K562 (cell line): Measurements from ENCODE around the gene DENND2A. TPM values are rescaled to one million over a fixed set of nuclear protein-coding genes. Genes with fewer than 3 reads are reported as not detected.

Experiments
- ATAC-seq: fragments of 200-7000 bp; cut with Tn5 transposase; 3 replicates; pipeline ENCODE4 v1.9.1; 2020; ENCODE audit warnings: moderate library complexity
- BruUV-seq: library from RNA; stranded (reverse); fragments of 400-500 nt; replicated peaks from 2 replicates; lab custom pipeline; 2021; lab: Mats Ljungman, UMichigan
- CTCF ChIA-PET: fragments of 300-600 bp; formaldehyde crosslinking; extraction: SDS; loops from one replicate; lab custom pipeline; 2021; ENCODE audit warnings: low intra/inter-chr PET ratio; lab: Yijun Ruan, JAX
- POLR2A ChIA-PET: fragments of 300-600, 350-650 bp; sonication (Branson Sonifier 250); formaldehyde crosslinking; extraction: SDS; loops from one replicate; lab custom pipeline; 2021; ENCODE audit warnings: antibody characterized with exemption, inconsistent platforms; lab: Yijun Ruan, JAX
- DNase-seq, 4 experiments: peaks; one replicate each; pipeline versions ENCODE4 v3.0.0 to v3.0.0-alpha.2; 2011 to 2018; ENCODE audit warnings: low spot score in 3 of 4, mixed read lengths in 3 of 4; ENCODE audit errors: extremely low read depth in 1 of 4
- FAIRE-seq: peaks from 2 replicates; lab custom pipeline; 2011; peaks lifted over from hg19 to GRCh38; lab: Jason Lieb, UNC
- H2AFZ ChIP-seq: 2 replicates; pipeline ENCODE4 v1.6.0; 2011; ENCODE audit warnings: low read depth, low read length, control low read depth, inconsistent platforms
- H3K27ac ChIP-seq: fragments of 200-600 bp; 3 replicates; pipeline ENCODE4 v1.8.0; 2011; ENCODE audit warnings: low read depth, mild to moderate bottlenecking, control low read depth, inconsistent platforms, low read length, moderate library complexity, mixed read lengths; ENCODE audit errors: extremely low read depth
- H3K27me3 ChIP-seq, 2 experiments: fragments of 300-600 bp in 1 of 2; 2 replicates in 1 of 2; 3 replicates in 1 of 2; pipeline versions ENCODE4 v1.6.0 to v1.8.0; 2011; ENCODE audit warnings: inconsistent platforms in 2 of 2, low read length in 2 of 2, mild to moderate bottlenecking in 1 of 2, mixed read lengths in 1 of 2, moderate library complexity in 1 of 2; ENCODE audit not compliant: control insufficient read depth in 2 of 2, insufficient read depth in 2 of 2
- H3K36me3 ChIP-seq: fragments of 300-600 bp; 3 replicates; pipeline ENCODE4 v1.8.0; 2011; ENCODE audit warnings: mild to moderate bottlenecking, low read length, inconsistent platforms; ENCODE audit not compliant: control insufficient read depth, insufficient read depth
- H3K4me1 ChIP-seq, 2 experiments: fragments of 200-600 bp in 1 of 2; replicated peaks in 1 of 2; 2 replicates in 1 of 2; 3 replicates in 1 of 2; pipeline versions ENCODE4 v1.5.1 to v1.8.0; 2011; ENCODE audit warnings: inconsistent platforms in 2 of 2, low read length in 2 of 2, mild to moderate bottlenecking in 1 of 2, mixed read lengths in 1 of 2, moderate library complexity in 1 of 2; ENCODE audit not compliant: control insufficient read depth in 2 of 2, insufficient read depth in 2 of 2
- H3K4me2 ChIP-seq: 2 replicates; pipeline ENCODE4 v1.6.1; 2011; ENCODE audit warnings: low read length, control low read depth, inconsistent platforms, mixed read lengths; ENCODE audit not compliant: insufficient read depth
- H3K4me3 ChIP-seq: fragments of 200-600 bp; sonication (generic), shearing (Covaris generic); 2 replicates; pipeline ENCODE4 v1.5.1; 2016; ENCODE audit warnings: control low read depth, inconsistent platforms
- H3K79me2 ChIP-seq: fragments of 200-600 bp; 3 replicates; pipeline ENCODE4 v1.8.0; 2011; ENCODE audit warnings: low read length, inconsistent platforms; ENCODE audit not compliant: control insufficient read depth, insufficient read depth
- H3K9ac ChIP-seq, 2 experiments: 2 replicates each; pipeline versions ENCODE4 v1.6.0 to v1.6.1; 2011; ENCODE audit warnings: low read depth in 2 of 2, low read length in 2 of 2, control low read depth in 1 of 2, inconsistent platforms in 1 of 2, mild to moderate bottlenecking in 1 of 2, mixed read lengths in 1 of 2; ENCODE audit not compliant: insufficient read depth in 1 of 2
- H3K9me1 ChIP-seq: one replicate; pipeline ENCODE4 v1.6.0; 2011; ENCODE audit warnings: inconsistent platforms, mild to moderate bottlenecking, low read length, moderate library complexity; ENCODE audit not compliant: control insufficient read depth, insufficient read depth
- H3K9me3 ChIP-seq: replicated peaks from 2 replicates; pipeline ENCODE4 v1.5.1; 2011; ENCODE audit warnings: low read depth, low read length, inconsistent platforms; ENCODE audit not compliant: control insufficient read depth, insufficient read depth
- H4K20me1 ChIP-seq: replicated peaks from 2 replicates; pipeline ENCODE4 v1.6.1; 2011; ENCODE audit warnings: low read length, inconsistent platforms, mixed read lengths; ENCODE audit not compliant: control insufficient read depth, insufficient read depth
- COPS2 ChIP-seq: fragments of 450-650 bp; conservative IDR thresholded peaks from 2 replicates; pipeline ENCODE4 v1.6.1; 2016; ENCODE audit warnings: mild to moderate bottlenecking, moderate library complexity
- HSF4 ChIP-seq: fragments of 250-450 bp; sonication (Bioruptor Pico); IDR thresholded peaks from 2 replicates; pipeline ENCODE4 v2.1.2; 2022; ENCODE audit warnings: mild to moderate bottlenecking, moderate library complexity, borderline replicate concordance
- SAFB ChIP-seq: fragments of 200-400 bp; formaldehyde crosslinking; IDR thresholded peaks from 2 replicates; pipeline ENCODE4 v1.6.1; 2017; ENCODE audit warnings: low read depth, low read length, borderline replicate concordance
- ZBTB17 ChIP-seq: fragments of 450-650 bp; formaldehyde crosslinking; IDR thresholded peaks from 2 replicates; pipeline ENCODE4 v1.4.0; 2020; ENCODE audit warnings: mild to moderate bottlenecking
- ZNF121 ChIP-seq: sonication (generic); formaldehyde crosslinking; conservative IDR thresholded peaks from 2 replicates; pipeline ENCODE4 v1.8.0; 2022; ENCODE audit warnings: missing genetic modification reagents
- ZNF280A ChIP-seq: fragments of 450-650 bp; IDR thresholded peaks from 2 replicates; pipeline ENCODE4 v1.6.1; 2018; ENCODE audit warnings: mild to moderate bottlenecking, low read depth; ENCODE audit not compliant: partially characterized antibody
- ZNF507 ChIP-seq: conservative IDR thresholded peaks from 2 replicates; pipeline ENCODE4 v1.6.1; 2017; ENCODE audit warnings: missing genetic modification characterization, missing compliant biosample characterization
- ZSCAN29 ChIP-seq: fragments of 450-650 bp; IDR thresholded peaks from 2 replicates; pipeline ENCODE4 v1.6.1; 2017
- WGBS: fragments of 100-300 bp; shearing (Covaris generic); methylation state at CpG from one replicate; pipeline ENCODE4 v1.1.6; 2016; ENCODE audit warnings: low coverage, mixed read lengths; ENCODE audit not compliant: insufficient coverage; ENCODE audit errors: missing lambda C conversion rate; 5-methylcytosine and 5-hydroxymethylcytosine counted together
- in situ Hi-C: fragments of 300-500 bp; cut with MboI; formaldehyde crosslinking; loops from 4 replicates; pipeline ENCODE4 v1.15.0; 2018; ENCODE audit warnings: inconsistent platforms, mixed read lengths
- intact Hi-C: fragments of 100-400 bp; cut with micrococcal nuclease; formaldehyde crosslinking; loops from 2 replicates; pipeline ENCODE4 v1.14.2; 2022
- polyA plus RNA-seq, 8 experiments: library from polyadenylated mRNA; depleted of rRNA in 4 of 8; stranded (reverse) in 5 of 8; unstranded in 3 of 8; fragments of >200 nt; fragmentation: Nextera tagmentation in 2 of 8; fragmentation: Illumina TruSeq in 1 of 8; extraction: Ambion mirVana in 2 of 8; extraction: Trizol in 1 of 8; gene quantifications; 2 replicates each; pipeline versions ENCODE4 v1.2.1 to v1.2.3, GENCODE V29; 2011 to 2014; ENCODE audit warnings: inconsistent platforms in 1 of 8, missing spikeins in 1 of 8
- total RNA-seq, 7 experiments: library from RNA; depleted of rRNA in 6 of 7; stranded (reverse); fragments of >200 nt in 6 of 7; fragmentation: Illumina TruSeq in 2 of 7; extraction: Trizol in 2 of 7; gene quantifications; 2 replicates each; pipeline versions ENCODE4 v1.2.1 to v1.2.3, GENCODE V29; 2011 to 2021; ENCODE audit warnings: low replicate concordance in 1 of 7

The DENND2A gene
- total and polyA plus RNA-seq, 9 of the 15 experiments (the other 6 are each of a cell fraction or from before 2014, with no cell fraction given): not detected

DNA sequence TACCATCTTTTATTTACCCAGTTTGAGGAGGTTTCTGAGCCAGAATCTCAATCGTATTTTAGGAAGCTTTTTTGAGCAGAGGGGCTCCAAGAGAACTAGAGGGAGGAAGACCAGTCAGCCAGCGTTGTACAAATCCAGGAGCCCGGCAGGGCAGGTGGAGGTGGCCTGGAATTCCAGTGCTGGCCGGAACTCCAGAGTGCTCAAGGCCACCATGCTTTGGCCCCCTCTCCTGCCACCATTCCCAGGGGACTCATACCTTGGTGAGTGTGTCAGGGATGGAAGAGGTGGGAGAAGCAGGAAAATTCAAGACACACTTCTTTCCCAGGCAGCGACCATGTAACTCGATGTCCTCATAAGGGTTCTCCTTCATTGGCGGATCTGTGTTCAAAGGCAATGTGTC lies 55.3 kb downstream of the DENND2A start:
- Histone ChIP-seq H3K4me1 (no peaks in the 10 kb centered on the region), H3K27ac (no peak overlapping the region), H3K9me1 (no peaks in the 10 kb centered on the region), H3K9me3 (no peaks in the 10 kb centered on the region), H2AFZ (no peak overlapping the region), H3K4me2 (no peak overlapping the region), H4K20me1 (no peaks in the 10 kb centered on the region; the same call in 1 of the 2 replicates), H3K27me3 (peaks cover 51 to 83% of the 10 kb centered on the region in 2 experiments), H3K4me3 (no peak overlapping the region), H3K9ac (no peak overlapping the region), H3K79me2 (no peaks in the 10 kb centered on the region), H3K36me3 (no peaks in the 10 kb centered on the region)
- in situ Hi-C loops: no loop called here
- FAIRE-seq (no peak), ATAC-seq (no peak), DNase-seq (no peak)
- TF ChIP-seq ZSCAN29: no peak
- no peak for TF ChIP-seq HSF4 (CRISPR knock-in tag)
- no peak for TF ChIP-seq ZNF121 (CRISPR knock-in tag)
- TF ChIP-seq ZBTB17 (CRISPR knock-in tag): no peak
- no peak for TF ChIP-seq COPS2
- no peak for TF ChIP-seq SAFB
- no peak for TF ChIP-seq ZNF507
- no peak for TF ChIP-seq ZNF280A
- ChIA-PET POLR2A (interaction anchor here (0.6 kb wide), 1 partner anchor 9 kb away, joined by 3 read pairs; no protein-coding TSS in a partner anchor), CTCF (no interaction called here)
- intact Hi-C loops: no loop called here
- no TSS peak for BruUV-seq
- WGBS: 4% methylated on average over 7 of the region's 7 CpGs
